Thyroid gland (tissue), 4 donors: ENCODE measurements around the gene ROCK2.

ENCODE experiments used
- POLR2A ChIP-seq, 2 donors: fragments of 450-650 bp; IDR thresholded peaks; one replicate each; pipeline ENCODE4 v1.6.1; 2017; ENCODE audit warnings: antibody characterized with exemption in 2 of 2, mild to moderate bottlenecking in 2 of 2, moderate library complexity in 1 of 2
- TF ChIP-seq, protein P1 (sequence below), 6 experiments: fragments of 200-600 bp in 3 of 6; fragments of 450-650 bp in 3 of 6; sonication (generic) in 3 of 6; IDR thresholded peaks; one replicate each; pipeline ENCODE4 v1.5.1; 2016 to 2019; ENCODE audit warnings: antibody characterized with exemption in 6 of 6, mild to moderate bottlenecking in 2 of 6, inconsistent platforms in 1 of 6, moderate library complexity in 1 of 6

DNA sequence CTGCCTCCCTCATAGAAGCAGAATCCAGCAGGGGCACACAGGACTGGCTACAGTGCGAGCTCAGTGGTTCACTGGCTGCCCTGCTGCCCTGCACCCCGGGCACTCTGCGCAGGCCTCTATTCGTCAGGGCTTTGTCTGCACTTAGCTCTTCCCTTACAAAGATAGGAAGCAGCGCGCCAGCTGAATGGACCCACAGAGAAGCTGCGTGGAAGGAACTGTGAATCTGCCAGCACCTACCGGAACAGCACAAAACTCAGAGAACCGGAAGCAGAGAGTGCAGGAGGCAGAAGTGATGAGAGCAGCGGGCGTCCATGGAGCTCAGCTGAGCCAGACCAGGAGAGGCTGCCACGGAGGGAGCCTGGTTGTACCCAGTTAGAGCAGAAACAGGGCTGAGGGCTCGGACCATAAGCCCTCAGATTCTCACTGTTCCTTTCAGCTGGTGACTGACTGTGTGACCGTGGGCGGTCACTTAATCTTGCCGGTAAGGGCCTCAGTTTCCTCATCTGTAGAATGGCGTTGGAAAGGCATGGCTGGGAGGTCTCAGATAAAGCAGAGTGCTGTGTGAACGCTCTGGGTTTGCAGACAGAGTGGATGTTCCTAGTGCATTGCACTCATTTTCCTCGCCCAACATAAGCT is 212.3 kb downstream of the ROCK2 start:
- TF ChIP-seq, protein P1, sequence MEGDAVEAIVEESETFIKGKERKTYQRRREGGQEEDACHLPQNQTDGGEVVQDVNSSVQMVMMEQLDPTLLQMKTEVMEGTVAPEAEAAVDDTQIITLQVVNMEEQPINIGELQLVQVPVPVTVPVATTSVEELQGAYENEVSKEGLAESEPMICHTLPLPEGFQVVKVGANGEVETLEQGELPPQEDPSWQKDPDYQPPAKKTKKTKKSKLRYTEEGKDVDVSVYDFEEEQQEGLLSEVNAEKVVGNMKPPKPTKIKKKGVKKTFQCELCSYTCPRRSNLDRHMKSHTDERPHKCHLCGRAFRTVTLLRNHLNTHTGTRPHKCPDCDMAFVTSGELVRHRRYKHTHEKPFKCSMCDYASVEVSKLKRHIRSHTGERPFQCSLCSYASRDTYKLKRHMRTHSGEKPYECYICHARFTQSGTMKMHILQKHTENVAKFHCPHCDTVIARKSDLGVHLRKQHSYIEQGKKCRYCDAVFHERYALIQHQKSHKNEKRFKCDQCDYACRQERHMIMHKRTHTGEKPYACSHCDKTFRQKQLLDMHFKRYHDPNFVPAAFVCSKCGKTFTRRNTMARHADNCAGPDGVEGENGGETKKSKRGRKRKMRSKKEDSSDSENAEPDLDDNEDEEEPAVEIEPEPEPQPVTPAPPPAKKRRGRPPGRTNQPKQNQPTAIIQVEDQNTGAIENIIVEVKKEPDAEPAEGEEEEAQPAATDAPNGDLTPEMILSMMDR (IDR thresholded peaks at IDR 0.05), result no peak
- TF ChIP-seq POLR2A (IDR thresholded peaks at IDR 0.05), result no peak
